Middle frontal gyrus (tissue), 1 donor: Measurements from ENCODE around the gene POT1.

Experiments
- DNase-seq: peaks from one replicate; pipeline ENCODE4 v3.0.0-alpha.2; 2015; ENCODE audit warnings: low spot score; ENCODE audit errors: extremely low spot score

Gene POT1

GRCh38 chr7:124811341-124811740 lies 118.3 kb downstream of the POT1 start:
- no peak for DNase-seq

DNA sequence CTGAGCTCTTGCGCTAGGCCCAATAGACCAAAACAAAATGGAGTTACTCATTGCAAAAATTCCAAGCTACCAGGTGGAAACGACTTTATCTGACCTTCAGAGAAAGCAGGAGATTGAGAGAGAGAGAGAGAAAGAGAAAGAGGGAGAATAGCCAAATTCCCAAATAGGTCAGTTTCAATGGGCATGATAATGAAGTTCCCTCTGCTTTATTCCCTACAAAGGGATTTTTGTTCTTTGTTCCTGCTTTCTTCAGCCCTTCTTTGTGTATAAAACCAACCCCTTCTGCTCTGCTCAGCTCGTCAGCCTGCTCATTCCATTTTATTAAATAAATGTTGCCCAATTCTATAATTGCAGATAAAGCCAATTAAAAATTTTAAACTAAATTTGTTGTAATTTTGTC lies 119.0 kb downstream of the POT1 start:
- no peak for DNase-seq

GRCh38 chr7:124808206-124808605 lies 121.4 kb downstream of the POT1 start:
- no peak for DNase-seq

GRCh38 chr7:124801330-124801895 lies 128.2 kb downstream of the POT1 start:
- no peak for DNase-seq

- DNase-seq: no peak
These were observed 129.2 kb downstream of the POT1 start for GRCh38 chr7:124800386-124800785.

GRCh38 chr7:124799448-124799847 lies 130.2 kb downstream of the POT1 start:
- no peak for DNase-seq

DNA sequence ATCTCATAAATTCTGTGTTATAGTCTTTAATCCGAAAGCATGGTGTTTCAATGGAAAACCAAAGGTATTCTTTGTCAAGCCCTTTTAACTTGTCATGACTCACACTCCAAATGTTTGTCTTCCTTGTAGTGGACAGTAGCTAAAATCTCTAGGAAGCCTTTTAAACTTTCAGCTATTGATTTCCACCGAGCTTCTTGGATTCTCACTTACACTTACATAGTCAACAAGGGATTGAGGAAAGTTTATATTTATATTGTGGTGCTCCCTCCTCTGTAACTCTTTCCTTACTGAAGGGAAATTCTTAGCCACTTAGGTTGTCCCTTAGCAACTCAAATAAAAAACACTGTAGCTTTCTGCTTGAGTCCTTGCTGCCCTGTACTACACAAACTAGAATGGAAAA lies 132.9 kb downstream of the POT1 start:
- DNase-seq: no peak

DNA sequence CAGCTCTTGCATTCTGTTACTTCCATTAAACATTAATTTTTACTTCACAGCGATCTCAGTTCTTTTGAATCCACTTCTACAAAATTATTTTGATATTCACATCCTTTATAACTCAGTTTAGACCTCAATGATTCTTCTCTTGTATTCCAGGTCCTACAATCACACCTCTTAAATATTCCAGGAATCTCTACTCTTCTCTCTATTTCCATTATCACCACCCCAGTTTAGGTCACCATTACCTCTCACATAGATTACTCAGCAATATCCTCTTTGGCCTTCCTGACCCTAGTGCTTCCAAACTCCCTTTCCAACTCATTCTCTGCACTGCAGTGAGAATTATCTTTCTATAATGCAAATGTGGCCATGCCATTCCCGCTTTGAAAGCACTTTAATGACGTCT lies 136.9 kb downstream of the POT1 start:
- no peak for DNase-seq

DNA sequence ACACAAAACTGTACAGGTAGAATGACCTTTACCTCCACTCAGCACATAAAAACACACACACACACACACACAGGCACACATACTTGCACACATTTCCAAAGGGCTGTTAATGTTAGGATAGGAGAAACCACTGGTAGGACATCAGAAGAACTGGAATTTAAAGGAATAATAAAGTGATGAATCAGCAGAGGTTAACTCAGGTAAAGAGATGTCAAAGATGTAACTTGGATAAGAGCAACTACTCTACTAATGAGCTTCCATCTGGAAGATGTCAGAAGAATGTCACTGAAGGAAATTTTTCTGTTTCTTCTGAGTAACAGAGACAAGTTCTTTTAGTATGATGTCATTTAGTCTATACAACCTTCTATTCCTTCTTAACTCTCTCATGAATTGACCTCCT lies 137.6 kb downstream of the POT1 start:
- no peak for DNase-seq

- no peak for DNase-seq
These were observed 138.2 kb downstream of the POT1 start for GRCh38 chr7:124791426-124791825.

- DNase-seq: no peak
These were observed 139.0 kb downstream of the POT1 start for GRCh38 chr7:124790645-124791044.

DNA sequence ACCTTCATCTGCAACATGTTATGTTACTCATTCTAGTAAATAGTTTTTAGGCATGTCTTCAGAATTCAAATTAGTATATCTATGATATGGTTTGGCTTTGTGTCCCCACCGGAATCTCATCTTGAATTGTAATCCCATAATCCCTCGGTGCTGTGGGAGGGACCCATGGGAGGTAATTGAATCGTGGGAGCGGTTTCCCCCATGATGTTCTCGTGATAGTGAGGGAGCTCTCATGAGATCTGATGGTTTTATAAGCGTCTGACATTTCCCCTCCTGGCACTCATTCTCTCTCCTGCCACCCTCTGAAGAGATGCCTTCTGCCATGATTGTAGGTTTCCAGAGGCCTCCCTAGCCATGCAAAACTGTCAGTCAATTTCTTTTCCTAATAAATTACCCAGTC lies 143.6 kb downstream of the POT1 start:
- no peak for DNase-seq

- DNase-seq: peak; percentile 69
These were observed 144.5 kb downstream of the POT1 start for GRCh38 chr7:124784879-124785818.

DNA sequence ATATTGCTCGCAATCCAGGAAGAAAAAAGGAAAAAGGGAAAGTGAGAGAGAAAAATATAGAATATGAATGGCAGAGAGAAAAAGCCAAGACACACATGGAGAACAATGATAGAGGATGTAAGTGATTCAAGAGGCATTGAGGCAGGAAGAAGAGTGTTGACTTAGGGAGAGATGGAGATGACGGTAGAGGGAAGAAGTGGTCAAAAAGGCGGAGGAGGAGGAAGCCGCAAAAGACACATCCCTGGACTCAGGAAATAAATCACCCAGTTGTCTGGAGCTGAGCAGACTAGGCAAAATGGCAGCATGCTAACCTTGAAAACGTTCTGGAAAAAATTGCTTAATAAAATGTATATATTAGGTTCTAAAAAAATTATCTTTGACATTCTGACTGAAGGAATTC lies 146.4 kb downstream of the POT1 start:
- no peak for DNase-seq

GRCh38 chr7:124781907-124782734 lies 147.5 kb downstream of the POT1 start:
- no peak for DNase-seq

DNA sequence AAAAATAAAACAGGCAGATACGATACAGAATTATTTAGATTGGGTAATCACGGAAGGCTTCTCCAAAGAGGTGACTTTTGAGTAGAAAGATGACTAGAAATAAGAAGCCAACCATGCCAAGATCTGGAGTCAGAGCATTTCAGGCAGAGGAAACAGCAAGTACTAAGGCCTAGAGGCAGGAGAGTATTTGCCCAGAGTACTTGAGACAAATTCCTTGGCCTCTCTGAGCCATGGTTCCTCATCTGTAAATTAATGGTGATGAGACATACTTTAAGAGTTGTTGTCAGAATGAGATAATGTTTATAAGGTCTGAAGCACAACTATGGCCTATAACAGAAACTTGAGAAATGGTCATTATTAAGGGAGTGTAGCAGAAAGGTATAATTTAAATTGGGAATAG lies 148.2 kb downstream of the POT1 start:
- DNase-seq: no peak

GRCh38 chr7:124780608-124781007 lies 149.0 kb downstream of the POT1 start:
- no peak for DNase-seq

DNA sequence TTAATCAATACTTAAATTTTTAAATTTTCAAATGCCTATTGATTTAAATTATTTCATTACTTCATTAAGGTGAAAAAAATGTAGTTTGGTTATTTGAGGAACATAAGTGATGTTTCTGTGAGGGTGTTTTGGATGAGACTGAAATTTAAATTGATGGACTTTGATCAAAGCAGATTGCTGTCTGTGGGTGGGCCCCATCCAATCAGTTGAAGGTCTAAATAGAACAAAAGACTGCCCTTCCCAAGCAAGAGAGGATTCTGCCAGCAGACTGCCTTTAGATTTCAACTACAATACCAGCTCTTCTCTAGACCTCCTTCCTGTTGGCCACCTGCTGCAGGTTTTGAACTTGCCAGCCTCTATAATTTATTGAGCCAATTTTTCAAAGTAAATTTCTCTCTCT lies 149.6 kb downstream of the POT1 start:
- no peak for DNase-seq

DNA sequence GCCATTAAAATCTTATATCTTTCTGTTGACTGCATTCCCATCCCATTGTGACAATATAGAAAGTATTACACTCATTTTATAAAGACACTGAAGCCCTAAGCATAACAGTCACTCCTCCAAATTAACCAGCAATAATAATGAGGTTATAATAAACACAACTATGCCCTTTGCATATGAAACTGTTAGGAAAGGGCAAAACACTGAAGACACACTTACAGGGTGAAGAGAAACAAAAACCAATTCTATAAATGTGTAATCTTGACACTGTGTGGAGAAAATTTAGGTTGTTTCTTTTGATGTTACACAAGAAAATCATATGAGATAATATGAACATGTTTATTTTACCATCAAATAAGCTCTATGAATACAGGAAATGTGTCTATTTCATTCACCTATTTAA lies 150.0 kb downstream of the POT1 start:
- DNase-seq: no peak

GRCh38 chr7:124779194-124779593 lies 150.4 kb downstream of the POT1 start:
- no peak for DNase-seq

DNA sequence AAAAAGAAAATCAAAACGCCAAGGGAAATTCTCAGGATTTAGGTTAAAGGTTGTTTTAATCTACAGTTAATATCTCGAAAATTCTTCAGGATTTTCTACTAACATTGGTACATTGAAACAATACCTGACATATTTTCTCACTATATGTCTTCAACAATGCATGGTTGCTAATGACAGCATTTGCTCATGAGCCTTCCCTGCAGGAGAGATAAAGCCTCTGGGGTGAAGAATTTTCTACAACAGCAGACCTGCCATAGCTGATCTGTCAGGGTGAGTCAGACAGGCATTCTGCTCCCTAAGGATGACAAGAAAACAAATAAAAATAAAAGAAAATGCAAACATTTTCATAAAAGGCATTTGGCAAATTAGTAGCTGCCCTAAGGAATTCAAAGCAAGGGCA lies 152.4 kb downstream of the POT1 start:
- no peak for DNase-seq

GRCh38 chr7:124776153-124776552 lies 153.5 kb downstream of the POT1 start:
- no peak for DNase-seq
